ENCODE measurements around the gene MAP3K20.
"Not testable (repeated sequence)": the region's sequence is repeated elsewhere in the genome, so short reads cannot be mapped to it uniquely, and the experiment has no call there.

Gene MAP3K20

GRCh38 chr2:173235947-173236803, 160.5 kb downstream of the MAP3K20 start:
- DNase-seq (ENCODE audit: low spot score), result no peak

DNA sequence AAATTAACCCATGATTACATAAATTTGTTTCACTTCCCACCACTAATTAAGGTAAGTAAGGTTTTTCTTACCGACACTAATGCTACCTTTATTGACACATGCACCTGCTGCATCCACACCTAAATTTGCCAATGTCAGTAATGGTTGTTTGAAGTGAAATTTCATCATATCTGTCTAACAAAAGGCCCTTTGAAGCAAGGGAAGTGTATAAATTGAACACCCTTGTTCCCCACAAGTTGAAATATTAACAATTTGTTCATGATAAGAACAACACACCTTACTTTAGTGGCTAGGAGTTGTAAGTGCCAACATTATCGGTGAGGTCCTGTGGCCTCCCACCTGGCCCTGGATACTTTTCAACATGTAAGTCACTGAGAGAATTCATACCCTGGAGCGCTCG, 162.7 kb downstream of the MAP3K20 start:
- no peak for DNase-seq (ENCODE audit: low spot score)

DNA sequence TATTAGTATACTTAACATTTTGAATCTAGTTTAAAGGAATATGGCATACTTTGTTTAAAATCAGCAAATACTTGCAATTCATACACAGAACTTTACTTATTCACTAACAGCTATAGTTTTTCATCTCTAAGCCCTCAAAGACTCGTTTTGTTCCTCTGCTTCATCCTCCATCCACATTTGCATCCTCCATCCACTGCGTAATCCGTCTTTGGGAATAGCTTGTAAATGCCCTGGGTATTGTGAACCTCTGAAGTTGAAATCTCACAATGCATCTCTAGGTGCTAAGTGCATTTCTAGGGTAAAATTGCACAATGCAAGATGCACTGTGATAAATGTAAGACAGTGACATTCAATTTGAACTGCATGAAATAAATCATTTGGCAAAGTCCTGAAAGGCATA, 163.2 kb downstream of the MAP3K20 start:
- DNase-seq (ENCODE audit: low spot score), result no peak

DNA sequence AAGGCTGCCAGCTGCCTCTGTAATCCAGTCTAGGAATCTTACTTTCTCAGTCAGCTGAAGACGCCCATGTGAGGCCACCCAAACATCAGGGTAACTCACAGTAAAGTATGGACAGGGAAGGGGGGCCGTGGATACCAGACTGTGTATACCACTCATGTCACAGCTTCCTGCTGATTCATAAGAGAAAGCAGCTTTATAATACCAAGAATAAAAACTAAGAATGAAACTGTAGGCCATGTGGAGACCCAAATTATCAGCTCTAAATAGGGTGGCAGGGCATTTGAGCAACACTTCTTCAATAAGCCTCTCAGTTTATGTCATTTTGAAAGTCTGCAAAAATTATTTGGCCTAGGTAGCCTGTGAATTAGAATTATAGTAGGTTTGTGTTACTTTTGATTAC, 164.0 kb downstream of the MAP3K20 start:
- DNase-seq (ENCODE audit: low spot score), result no peak

DNA sequence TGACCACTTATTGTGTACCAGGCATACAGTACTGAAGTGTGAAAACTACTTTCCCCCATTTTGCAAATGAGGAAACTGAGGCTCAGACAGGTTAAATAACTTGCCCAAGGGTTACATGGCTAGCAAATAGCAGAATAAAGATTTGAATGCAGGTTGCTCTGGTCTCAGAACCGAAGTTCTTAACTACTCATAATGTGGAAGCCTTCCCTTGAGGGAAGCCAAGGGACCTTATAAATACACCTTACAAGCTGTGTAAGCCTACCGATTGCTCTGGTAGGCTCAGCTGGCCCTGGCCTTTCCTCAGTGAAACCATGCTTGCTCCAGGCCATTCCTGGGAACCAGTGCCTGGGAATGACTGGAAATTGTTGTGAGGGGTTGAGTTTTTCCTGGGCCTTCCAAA, 164.4 kb downstream of the MAP3K20 start:
- no peak for DNase-seq (ENCODE audit: low spot score)

GRCh38 chr2:173241643-173242042, 166.0 kb downstream of the MAP3K20 start:
- no peak for DNase-seq (ENCODE audit: low spot score)

- DNase-seq (ENCODE audit: low spot score), result no peak
These were observed 171.5 kb downstream of the MAP3K20 start for GRCh38 chr2:173247156-173247555.

- no peak for DNase-seq (ENCODE audit: low spot score)
These were observed 172.7 kb downstream of the MAP3K20 start for GRCh38 chr2:173248381-173248780.

GRCh38 chr2:173249661-173250641, 174.3 kb downstream of the MAP3K20 start:
- no peak for DNase-seq (ENCODE audit: low spot score)

- no peak for DNase-seq (ENCODE audit: low spot score)
These were observed 175.6 kb downstream of the MAP3K20 start for GRCh38 chr2:173251225-173251624.

GRCh38 chr2:173252581-173252980, 176.9 kb downstream of the MAP3K20 start:
- no peak for DNase-seq (ENCODE audit: low spot score)

GRCh38 chr2:173254659-173255058, 179.0 kb downstream of the MAP3K20 start:
- no peak for DNase-seq (ENCODE audit: low spot score)

- DNase-seq (ENCODE audit: low spot score), result no peak
These were observed 183.1 kb downstream of the MAP3K20 start for GRCh38 chr2:173258701-173259100.

DNA sequence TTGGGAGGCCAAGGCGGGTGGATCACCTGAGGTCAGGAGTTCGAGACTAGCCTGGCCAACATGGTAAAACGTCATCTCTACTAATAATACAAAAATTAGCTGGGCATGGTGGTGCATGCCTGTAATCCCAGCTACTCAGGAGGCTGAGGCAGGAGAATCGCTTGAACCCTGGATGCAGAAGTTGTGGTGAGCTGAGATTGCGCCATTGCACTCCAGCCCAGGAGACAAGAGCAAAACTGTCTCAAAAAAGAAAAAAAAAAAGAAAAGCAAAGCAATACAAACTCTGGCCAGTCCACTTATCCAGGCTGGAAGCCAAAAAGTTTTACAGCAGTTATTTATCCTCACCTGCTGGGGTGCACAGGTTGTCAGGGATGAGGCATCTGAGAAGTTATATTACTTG, 186.7 kb downstream of the MAP3K20 start:
- DNase-seq (ENCODE audit: low spot score), result not testable (repeated sequence)

DNA sequence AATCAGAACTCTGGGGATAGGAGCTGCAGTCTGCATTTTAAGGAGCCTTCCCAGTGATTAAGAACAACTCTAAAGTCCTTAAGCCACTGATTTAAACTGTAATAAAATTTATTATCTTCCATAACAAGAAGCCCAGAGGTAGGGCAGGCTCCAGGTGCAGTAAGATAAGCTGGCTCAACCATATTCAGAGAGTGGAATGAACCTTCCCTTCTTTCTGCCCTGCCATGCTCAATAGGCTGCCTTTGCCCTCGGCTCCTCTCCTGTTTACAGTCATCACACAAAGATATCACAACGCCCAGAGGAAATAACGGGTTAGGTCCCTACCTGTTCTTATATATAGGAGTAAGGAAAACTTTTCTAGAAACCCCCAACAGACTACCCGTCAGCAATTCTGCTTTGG, 188.5 kb downstream of the MAP3K20 start:
- no peak for DNase-seq (ENCODE audit: low spot score)

- DNase-seq (ENCODE audit: low spot score), result no peak
These were observed 189.1 kb downstream of the MAP3K20 start for GRCh38 chr2:173264603-173265366.

DNA sequence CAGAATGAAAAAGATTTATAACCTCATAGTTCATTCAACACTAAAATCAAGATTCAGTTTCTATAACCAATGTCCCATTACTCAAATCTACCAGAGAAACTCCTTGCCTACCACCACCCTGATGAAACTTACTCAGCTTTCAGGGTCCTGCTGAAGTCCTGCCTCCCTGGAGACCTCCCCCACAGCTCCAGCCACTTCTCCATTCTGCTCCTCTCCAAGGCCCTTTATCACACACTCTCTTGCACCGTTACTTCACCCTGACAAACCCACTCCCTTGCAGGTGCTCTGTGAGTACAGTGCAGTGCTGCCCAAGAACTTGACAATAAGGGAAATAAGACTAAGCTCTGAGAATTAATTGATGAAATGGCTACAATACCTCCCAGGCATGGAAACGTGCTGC, 195.5 kb downstream of the MAP3K20 start:
- no peak for DNase-seq (ENCODE audit: low spot score)

DNA sequence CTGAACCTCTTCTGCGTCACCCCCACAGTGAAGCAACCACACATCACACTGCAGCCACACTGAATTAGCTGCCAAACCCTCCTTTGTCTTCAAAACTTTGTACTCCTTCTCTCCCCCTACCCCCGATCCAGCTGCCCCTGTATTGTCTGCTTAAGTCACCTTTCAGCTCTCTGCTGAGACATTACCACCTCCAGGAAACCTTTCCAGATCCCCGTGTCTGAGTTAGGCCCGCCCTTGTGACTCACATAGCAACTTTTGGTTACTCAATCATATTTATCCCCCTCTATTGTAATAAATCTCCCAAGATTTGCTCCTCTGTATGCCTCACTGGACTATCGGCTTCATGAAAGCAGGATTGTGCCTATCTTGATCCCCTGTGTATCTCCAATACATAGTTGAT, 196.2 kb downstream of the MAP3K20 start:
- DNase-seq (ENCODE audit: low spot score), result no peak

DNA sequence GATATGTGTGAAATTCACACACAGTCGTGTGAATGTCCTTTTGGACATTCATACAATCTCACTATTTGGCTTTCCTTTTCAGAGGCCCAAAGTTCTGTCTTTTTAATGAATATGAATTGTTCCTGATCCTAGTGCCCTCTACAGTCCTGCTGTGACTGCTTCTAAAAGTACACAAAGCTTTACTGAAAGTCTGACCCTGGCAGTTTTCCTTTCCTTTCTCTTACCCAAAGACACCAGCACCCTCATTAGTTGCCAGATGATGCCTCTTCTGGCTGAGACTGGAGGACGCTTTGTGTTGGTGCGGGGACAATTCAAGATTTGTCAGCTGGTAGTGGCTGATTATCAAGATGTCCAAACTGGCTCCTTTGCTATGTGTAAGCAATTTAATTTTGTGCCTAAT, 197.2 kb downstream of the MAP3K20 start:
- DNase-seq (ENCODE audit: low spot score), result no peak

- DNase-seq (ENCODE audit: low spot score), result no peak
These were observed 203.3 kb downstream of the MAP3K20 start for GRCh38 chr2:173278794-173279526.

DNA sequence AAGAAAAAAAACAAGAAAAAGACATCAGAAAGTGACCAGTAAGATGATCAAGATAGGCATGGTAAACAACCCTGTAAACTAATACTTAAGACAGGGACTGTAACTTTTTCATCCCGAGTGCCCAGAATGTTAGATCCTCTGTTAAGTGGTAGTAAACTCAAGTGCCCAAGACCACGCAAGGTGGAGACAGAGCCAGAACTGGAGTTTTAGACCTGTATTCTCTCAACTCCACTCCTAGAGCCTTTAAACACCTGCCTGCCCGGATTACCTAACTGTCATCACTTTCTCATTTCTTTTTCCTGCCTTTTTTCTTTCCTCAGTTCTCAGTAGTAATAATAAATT, 203.9 kb downstream of the MAP3K20 start:
- DNase-seq (ENCODE audit: low spot score), result no peak

DNA sequence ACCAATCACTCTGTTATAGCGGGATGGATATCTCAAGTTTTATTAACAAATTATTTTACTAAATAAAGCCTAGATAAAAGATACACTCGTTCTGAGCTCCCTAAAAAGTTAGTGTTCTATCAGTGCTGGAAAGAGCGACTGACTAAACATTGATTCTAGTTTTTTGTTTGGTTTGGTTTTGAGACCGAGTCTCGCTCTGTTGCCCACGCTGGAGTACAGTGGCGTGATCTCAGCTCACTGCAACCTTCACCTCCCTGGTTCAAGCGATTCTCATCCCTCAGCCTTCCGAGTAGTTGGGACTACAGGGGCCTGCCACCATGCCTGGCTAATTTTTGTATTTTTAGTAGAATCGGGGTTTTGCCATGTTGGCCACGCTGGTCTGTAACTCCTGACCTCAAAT, 205.2 kb downstream of the MAP3K20 start:
- no peak for DNase-seq (ENCODE audit: low spot score)

All from hematopoietic multipotent progenitor cell treated with erythropoietin and hydrocortisone succinate and interleukin-3 and kit ligand, for 17 days (in vitro differentiated cells).